ENCODE measurements around the gene SCYGR5.
"Not testable (repeated sequence)": the region's sequence is repeated elsewhere in the genome, so short reads cannot be mapped to it uniquely, and the experiment has no call there.

The SCYGR5 gene

DNA sequence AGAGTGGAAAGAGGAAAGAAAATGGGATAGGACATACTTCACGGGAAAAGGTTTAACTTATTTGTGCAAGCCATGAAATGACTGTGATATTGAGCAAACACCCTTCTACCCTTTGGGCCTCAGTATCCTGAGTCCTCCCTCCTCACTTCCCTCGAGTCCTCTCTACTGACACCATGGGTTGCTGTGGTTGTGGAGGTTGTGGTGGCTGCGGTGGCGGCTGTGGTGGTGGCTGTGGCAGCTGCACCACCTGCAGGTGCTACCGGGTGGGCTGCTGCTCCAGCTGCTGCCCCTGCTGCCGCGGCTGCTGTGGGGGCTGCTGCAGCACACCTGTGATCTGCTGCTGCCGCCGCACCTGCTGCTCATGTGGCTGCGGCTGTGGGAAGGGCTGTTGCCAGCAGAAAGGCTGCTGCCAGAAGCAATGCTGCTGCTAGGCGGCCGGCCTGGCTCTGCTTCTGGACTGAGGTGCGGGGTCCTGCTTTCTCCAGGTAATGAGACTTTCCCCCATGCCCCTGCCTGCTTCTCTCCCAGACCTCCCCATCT, at the start of gene SCYGR5:
TSS of gene SCYGR5 (plus strand) at position 174 of the 540 bp plus-strand sequence. CDS start at position 174, 0 bp downstream.
- DNase-seq, result not testable (repeated sequence)

DNA sequence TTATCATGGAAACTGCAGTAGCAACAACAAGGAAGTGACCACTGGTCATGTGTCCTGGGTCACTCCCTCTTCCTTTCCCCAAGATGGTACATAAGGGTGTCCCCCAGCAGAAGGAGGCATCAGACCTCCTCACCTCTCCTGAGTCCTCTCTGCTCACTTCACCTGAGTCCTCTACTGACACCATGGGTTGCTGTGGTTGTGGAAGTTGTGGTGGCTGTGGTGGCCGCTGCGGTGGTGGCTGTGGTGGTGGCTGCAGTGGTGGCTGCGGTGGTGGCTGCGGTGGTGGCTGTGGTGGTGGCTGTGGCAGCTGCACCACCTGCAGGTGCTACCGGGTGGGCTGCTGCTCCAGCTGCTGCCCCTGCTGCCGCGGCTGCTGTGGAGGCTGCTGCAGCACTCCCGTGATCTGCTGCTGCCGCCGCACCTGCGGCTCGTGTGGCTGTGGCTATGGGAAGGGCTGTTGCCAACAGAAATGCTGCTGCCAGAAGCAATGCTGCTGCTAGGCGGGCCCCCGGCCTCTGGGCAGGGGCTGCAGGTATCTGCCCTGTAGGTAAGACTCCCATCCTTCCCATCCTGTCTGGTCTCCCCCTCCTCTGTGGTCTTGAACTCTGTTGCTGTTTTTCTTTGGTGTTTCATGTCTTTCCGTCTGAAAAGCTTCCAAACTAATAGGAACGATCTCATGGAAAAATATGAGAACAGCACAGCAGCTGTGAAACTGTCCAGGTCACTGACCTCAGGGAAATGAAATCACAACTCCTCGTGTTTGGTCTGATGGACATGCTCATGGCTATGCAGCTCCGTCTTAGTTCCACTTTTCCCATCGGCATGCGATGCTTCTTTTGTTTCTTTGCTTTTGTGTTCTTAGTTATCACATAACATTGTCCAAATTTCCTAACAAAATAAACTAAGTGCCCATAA, 49.0 kb upstream of the SCYGR5 start, which contains the start of gene SCYGR4:
TSS of gene SCYGR4 (plus strand) at position 183 of the 915 bp plus-strand sequence. CDS start at position 183, 0 bp downstream.
- no peak for DNase-seq

DNA sequence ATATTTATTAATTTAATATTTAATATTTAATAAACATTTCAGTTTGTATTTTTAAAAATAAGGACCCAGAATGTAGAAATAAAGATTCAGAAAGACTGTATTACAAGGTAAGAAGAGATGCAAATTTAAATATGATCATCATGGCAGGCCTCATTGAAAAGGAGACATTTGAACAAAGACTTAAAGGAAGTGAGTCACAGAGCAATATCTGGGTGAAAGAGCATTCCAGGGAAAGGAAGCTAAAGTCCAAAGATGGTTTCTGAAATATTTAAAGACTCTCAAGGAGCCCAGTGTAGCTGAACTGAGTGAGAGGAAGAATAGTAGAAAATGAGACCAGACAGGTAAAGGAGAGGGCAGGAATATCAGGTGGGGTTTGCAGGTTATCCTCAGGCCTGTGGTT, 43.4 kb upstream of the SCYGR5 start:
- DNase-seq, result no peak

- DNase-seq, result no peak
Observed at GRCh38 chr2:227625420-227625819, 41.2 kb upstream of the SCYGR5 start.

- DNase-seq, result no peak
Observed at GRCh38 chr2:227626580-227627151, 39.9 kb upstream of the SCYGR5 start.

GRCh38 chr2:227627769-227628168, 38.8 kb upstream of the SCYGR5 start:
- DNase-seq, result no peak

- no peak for DNase-seq
Observed at GRCh38 chr2:227629435-227629834, 37.2 kb upstream of the SCYGR5 start.

DNA sequence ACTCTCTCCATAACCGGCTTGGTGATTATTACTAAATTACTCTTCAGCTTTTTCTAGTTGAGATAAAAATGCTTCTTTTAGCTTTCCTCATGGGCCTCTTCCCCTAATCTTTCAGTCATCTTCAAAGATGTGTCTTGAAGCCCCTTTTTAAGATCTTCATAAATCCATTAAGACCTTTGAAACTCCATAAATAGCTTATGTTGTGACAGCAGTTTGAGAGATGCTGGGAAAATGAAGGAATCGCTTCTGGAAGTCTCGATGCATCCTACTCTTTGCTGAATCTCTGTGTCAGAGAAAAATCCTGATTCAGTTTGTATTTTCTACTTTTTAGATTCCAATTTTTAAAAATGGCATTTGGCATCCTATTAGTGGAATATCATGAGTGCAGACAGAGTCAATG, 36.3 kb upstream of the SCYGR5 start:
- DNase-seq, result no peak

- no peak for DNase-seq
Observed at GRCh38 chr2:227632827-227633226, 33.8 kb upstream of the SCYGR5 start.

GRCh38 chr2:227634201-227634600, 32.4 kb upstream of the SCYGR5 start:
- DNase-seq, result no peak

DNA sequence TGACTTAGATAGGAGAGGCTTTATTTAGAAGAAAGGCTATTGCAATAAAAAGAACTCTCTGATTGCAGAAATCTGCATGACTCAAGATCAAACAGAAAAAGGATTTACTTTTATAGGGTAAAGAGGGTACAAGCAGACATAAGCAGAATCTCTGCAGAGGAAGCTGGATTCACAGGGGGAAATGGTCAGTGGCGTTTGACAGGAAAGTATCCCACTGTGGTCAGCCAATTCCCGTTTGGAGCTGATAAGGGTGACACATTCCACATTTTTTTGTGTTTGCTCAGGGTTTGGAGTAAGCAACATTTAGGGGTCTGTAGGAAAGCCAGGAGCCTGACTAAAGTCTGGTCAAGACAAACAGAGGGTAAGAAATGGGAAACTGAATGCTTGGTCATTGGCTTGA, 23.9 kb upstream of the SCYGR5 start:
- no peak for DNase-seq

GRCh38 chr2:227643990-227644551, 22.5 kb upstream of the SCYGR5 start:
- no peak for DNase-seq

DNA sequence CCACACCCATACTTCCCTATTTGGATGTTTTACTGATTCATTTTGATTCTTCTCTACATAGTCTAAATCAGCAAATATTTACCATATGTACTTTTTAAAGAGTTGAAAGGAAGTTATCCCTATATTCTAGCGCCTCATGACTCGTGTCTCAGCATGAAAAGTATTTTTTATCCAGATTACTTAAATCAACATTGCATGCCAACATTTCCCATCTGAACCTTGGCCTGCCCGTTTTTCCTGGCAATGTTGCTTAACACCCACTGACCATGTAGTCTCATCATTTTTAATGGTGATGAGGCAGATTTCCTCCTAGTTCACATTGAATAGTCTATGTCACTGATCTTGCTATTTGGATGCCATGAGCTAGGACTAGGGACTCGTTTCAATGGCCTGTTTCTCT, 13.2 kb upstream of the SCYGR5 start:
- no peak for DNase-seq

- no peak for DNase-seq
Observed at GRCh38 chr2:227654426-227654825, 12.2 kb upstream of the SCYGR5 start.

- DNase-seq, result no peak
Observed at GRCh38 chr2:227655454-227655853, 11.2 kb upstream of the SCYGR5 start.

- no peak for DNase-seq
Observed at GRCh38 chr2:227657199-227657845, 9.3 kb upstream of the SCYGR5 start.

- DNase-seq, result no peak
Observed at GRCh38 chr2:227661025-227661649, 5.5 kb upstream of the SCYGR5 start.

- DNase-seq, result no peak
Observed at GRCh38 chr2:227661827-227662226, 4.8 kb upstream of the SCYGR5 start.

DNA sequence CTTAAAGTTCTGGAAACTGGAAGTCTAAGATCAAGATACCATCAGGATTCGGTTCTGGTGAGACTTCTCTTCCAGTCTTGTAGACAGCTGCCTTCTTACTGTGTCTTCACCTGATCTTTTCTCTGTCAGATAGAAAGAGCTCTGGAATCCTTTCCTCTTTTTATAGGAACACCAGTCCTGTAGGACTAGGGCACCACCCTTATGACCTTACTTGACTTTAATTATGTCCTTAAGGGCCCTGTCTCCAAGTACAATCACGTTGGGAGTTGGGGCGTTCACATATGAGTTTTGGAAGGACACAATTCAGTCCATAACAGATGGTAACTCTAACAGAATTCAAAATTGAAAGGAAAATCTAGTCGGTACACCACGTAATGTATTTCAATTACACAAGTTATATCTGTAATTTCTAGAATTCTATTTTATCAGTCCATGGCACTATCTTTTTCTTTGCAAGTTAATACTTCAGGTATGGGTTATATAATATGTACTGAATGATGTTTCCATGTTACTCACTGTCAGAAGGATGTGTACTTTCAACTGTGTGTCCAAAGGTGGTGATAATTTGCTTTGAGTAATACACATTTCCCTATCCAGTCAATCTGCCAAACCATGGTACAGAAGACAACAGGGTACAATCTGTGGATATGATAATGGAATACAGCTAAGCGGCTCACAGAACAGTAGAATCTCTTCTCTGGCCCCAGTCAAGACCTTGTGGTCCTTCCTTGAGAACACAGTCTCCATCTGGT, 1.2 kb upstream of the SCYGR5 start:
- DNase-seq, result no peak

- no peak for DNase-seq
Observed at GRCh38 chr2:227671170-227671905, 4.7 kb downstream of the SCYGR5 start.

DNA sequence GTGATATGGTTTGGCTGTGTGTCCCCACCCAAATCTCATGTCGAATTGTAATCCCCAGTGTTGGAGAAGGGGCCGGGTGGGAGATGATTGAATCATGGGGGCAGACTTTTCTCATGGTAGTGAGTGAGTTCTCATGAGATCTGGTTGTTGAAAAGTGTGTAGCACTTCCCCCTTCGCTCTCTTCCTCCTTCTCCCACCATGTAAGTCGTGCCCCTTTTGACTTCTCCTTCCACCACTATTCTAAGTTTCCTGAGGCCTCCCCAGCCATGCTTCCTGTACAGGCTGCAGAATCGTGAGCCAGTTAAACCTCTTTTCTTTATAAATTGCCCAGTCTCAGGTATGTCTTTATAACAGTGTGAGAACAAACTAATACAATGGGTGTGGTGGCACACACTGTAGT, 7.0 kb downstream of the SCYGR5 start:
- DNase-seq, result not testable (repeated sequence)
